HCT116 (cell line): Measurements from ENCODE around the gene DOCK2. TPM values are rescaled to one million over a fixed set of nuclear protein-coding genes. Genes with fewer than 3 reads are reported as not detected.

ENCODE experiments used
- ATAC-seq: fragments of 200-7000 bp; cut with Tn5 transposase; 2 replicates; pipeline ENCODE4 v1.9.1; 2020; ENCODE audit warnings: mild to moderate bottlenecking, moderate library complexity
- BruUV-seq: library from RNA; stranded (reverse); fragments of 400-500 nt; replicated peaks from 2 replicates; lab custom pipeline; 2021; lab: Mats Ljungman, UMichigan
- CTCF ChIA-PET: fragments of 300-600 bp; sonication (Branson Sonifier 250); formaldehyde crosslinking; loops from one replicate; lab custom pipeline; 2021; ENCODE audit warnings: antibody characterized with exemption; lab: Charles Lee
- POLR2A ChIA-PET: fragments of 300-600, 350-600 bp; sonication (Branson Sonifier 250); formaldehyde crosslinking; loops from one replicate; lab custom pipeline; 2021; ENCODE audit warnings: antibody characterized with exemption; lab: Charles Lee
- RAD21 ChIA-PET, 2 experiments: fragments of 300-600 bp; sonication (Branson Sonifier 250); formaldehyde crosslinking; loops; one replicate each; lab custom pipeline; 2023; ENCODE audit warnings: low total read pairs in 2 of 2; ENCODE audit not compliant: uncharacterized antibody in 2 of 2, unreplicated experiment in 2 of 2, low non-redundant PET in 1 of 2; lab: Charles Lee
- DNase-seq: peaks from one replicate; pipeline ENCODE4 v3.0.0-alpha.2; 2010; ENCODE audit warnings: low read depth, low spot score
- H2AFZ ChIP-seq: fragments of 200-600 bp; shearing (Covaris generic), sonication (generic); 2 replicates; pipeline ENCODE4 v1.6.1; 2017; ENCODE audit warnings: low read depth, mixed run types, mixed read lengths, antibody characterized with exemption, low read length; ENCODE audit not compliant: poor library complexity, severe bottlenecking
- H3K27ac ChIP-seq: 2 replicates; pipeline ENCODE4 v1.5.1; 2012; ENCODE audit warnings: low read depth, low read length
- H3K27me3 ChIP-seq: fragments of 200-600 bp; sonication (generic); 2 replicates; pipeline ENCODE4 v1.6.1; 2016; ENCODE audit warnings: mixed run types, low read length, mixed read lengths; ENCODE audit not compliant: insufficient read depth
- H3K36me3 ChIP-seq, 2 experiments: fragments of 200-500 bp in 1 of 2; fragments of 200-600 bp in 1 of 2; sonication (Bioruptor generic) in 1 of 2; sonication (generic) in 1 of 2; 2 replicates each; pipeline versions ENCODE4 v1.5.1 to v1.6.1; 2014 to 2016; ENCODE audit warnings: low read length in 2 of 2, inconsistent platforms in 1 of 2, mixed read lengths in 1 of 2, mixed run types in 1 of 2; ENCODE audit not compliant: insufficient read depth in 2 of 2, control insufficient read depth in 1 of 2
- H3K4me1 ChIP-seq, 2 experiments: fragments of 200-600 bp in 1 of 2; sonication (generic) in 1 of 2; 2 replicates each; pipeline versions ENCODE4 v1.5.1 to v1.6.1; 2012 to 2017; ENCODE audit warnings: low read length in 2 of 2, inconsistent platforms in 1 of 2, mild to moderate bottlenecking in 1 of 2, mixed read lengths in 1 of 2, mixed run types in 1 of 2, moderate library complexity in 1 of 2; ENCODE audit not compliant: insufficient read depth in 2 of 2, control insufficient read depth in 1 of 2
- H3K4me2 ChIP-seq: fragments of 200-600 bp; sonication (generic); 2 replicates; pipeline ENCODE4 v1.6.1; 2017; ENCODE audit warnings: mixed run types, low read length, mixed read lengths
- H3K4me3 ChIP-seq, 2 experiments: fragments of 200-600 bp in 1 of 2; sonication (generic) in 1 of 2; replicated peaks in 1 of 2; 2 replicates each; pipeline ENCODE4 v1.5.1; 2011 to 2016; ENCODE audit warnings: low read length in 2 of 2, control low read depth in 1 of 2, low read depth in 1 of 2, mild to moderate bottlenecking in 1 of 2, mixed read lengths in 1 of 2, mixed run types in 1 of 2
- H3K79me2 ChIP-seq: fragments of 200-600 bp; sonication (generic); 2 replicates; pipeline ENCODE4 v1.6.1; 2017; ENCODE audit warnings: mild to moderate bottlenecking, mixed run types, low read length, moderate library complexity, mixed read lengths; ENCODE audit not compliant: insufficient read depth
- H3K9ac ChIP-seq: fragments of 200-600 bp; sonication (generic); 2 replicates; pipeline ENCODE4 v1.6.1; 2016; ENCODE audit warnings: low read length, mixed read lengths
- H3K9me2 ChIP-seq: fragments of 200-600 bp; sonication (generic), shearing (Covaris generic); 2 replicates; pipeline ENCODE4 v1.6.1; 2017; ENCODE audit warnings: mixed run types, mild to moderate bottlenecking, moderate library complexity; ENCODE audit not compliant: insufficient read depth
- H3K9me3 ChIP-seq, 2 experiments: fragments of 200-500 bp in 1 of 2; fragments of 200-600 bp in 1 of 2; sonication (Bioruptor generic) in 1 of 2; sonication (generic) in 1 of 2; 2 replicates each; pipeline ENCODE4 v1.6.1; 2014 to 2017; ENCODE audit warnings: low read length in 2 of 2, mixed read lengths in 2 of 2, inconsistent platforms in 1 of 2, low read depth in 1 of 2, mild to moderate bottlenecking in 1 of 2, mixed run types in 1 of 2, moderate library complexity in 1 of 2; ENCODE audit not compliant: control insufficient read depth in 1 of 2, insufficient read depth in 1 of 2
- H4K20me1 ChIP-seq: fragments of 200-600 bp; sonication (generic), shearing (Covaris generic); 2 replicates; pipeline ENCODE4 v1.6.1; 2017; ENCODE audit warnings: mixed run types, mild to moderate bottlenecking, moderate library complexity; ENCODE audit not compliant: insufficient read depth
- ATF3 ChIP-seq: IDR thresholded peaks from 2 replicates; pipeline ENCODE4 v1.6.1; 2012
- CBX3 ChIP-seq: IDR thresholded peaks from 2 replicates; pipeline ENCODE4 v1.6.1; 2012; ENCODE audit warnings: low read depth
- JUND ChIP-seq: IDR thresholded peaks from 2 replicates; pipeline ENCODE4 v1.6.1; 2012
- POLR2A ChIP-seq: IDR thresholded peaks from 2 replicates; pipeline ENCODE4 v1.7.0; 2011; ENCODE audit warnings: borderline replicate concordance; ENCODE audit not compliant: insufficient read depth, insufficient read length; ENCODE audit errors: extremely low read depth
- REST ChIP-seq: IDR thresholded peaks from 2 replicates; pipeline ENCODE4 v1.6.1; 2012; ENCODE audit warnings: low read depth
- SIN3A ChIP-seq: IDR thresholded peaks from 2 replicates; pipeline ENCODE4 v1.6.1; 2012; ENCODE audit warnings: low read depth
- SP1 ChIP-seq: IDR thresholded peaks from 2 replicates; pipeline ENCODE4 v1.6.1; 2012; ENCODE audit warnings: low read depth
- SRF ChIP-seq: IDR thresholded peaks from 2 replicates; pipeline ENCODE4 v1.6.1; 2012; ENCODE audit warnings: low read depth
- ZBTB33 ChIP-seq: IDR thresholded peaks from 2 replicates; pipeline ENCODE4 v1.6.1; 2011; ENCODE audit warnings: mild to moderate bottlenecking, low read length, moderate library complexity; ENCODE audit not compliant: insufficient replicate concordance; ENCODE audit errors: extremely low read depth
- intact Hi-C: fragments of 100-400 bp; cut with micrococcal nuclease; formaldehyde crosslinking; loops from 2 replicates; pipeline ENCODE4 v1.10.0; 2022
- total RNA-seq: library from RNA; stranded (reverse); gene quantifications from one replicate; pipeline ENCODE4 v1.2.1, GENCODE V29; 2021; ENCODE audit not compliant: unreplicated experiment

Gene DOCK2
- total RNA-seq, 1 experiment from 2014 or later, result 0.89 TPM

GRCh38 chr5:170095646-170096045, 458.6 kb downstream of the DOCK2 start:
- DNase-seq, result no peak
- Histone ChIP-seq H3K27ac (no peak overlapping the region), H2AFZ (no peak overlapping the region), H3K9ac (no peak overlapping the region), H3K4me3 (no peak overlapping the region), H4K20me1 (no peaks in the 10 kb centered on the region), H3K4me2 (no peak overlapping the region), H3K9me2 (no peaks in the 10 kb centered on the region), H3K36me3 (no peaks in the 10 kb centered on the region)
- POLR2A ChIA-PET, result no interaction called here
- intact Hi-C loops, result no loop called here
- no peak for TF ChIP-seq POLR2A
- TF ChIP-seq, all 23 proteins: peak for 0
- BruUV-seq, result no TSS peak
- Histone ChIP-seq H3K79me2 (no peaks in the 10 kb centered on the region), H3K27me3 (peaks cover 54% of the 10 kb centered on the region), H3K4me1 (no peaks in the 10 kb centered on the region), H3K9me3 (no peaks in the 10 kb centered on the region)
- CTCF ChIA-PET, result interaction anchor here (1.5 kb wide), 1 partner anchor 121 kb away, joined by 4 read pairs; no protein-coding TSS in a partner anchor
- RAD21 ChIA-PET, result interaction anchor here in 1 of 2 experiments (1.3 kb wide), 1 partner anchor 121 kb away, joined by 3 read pairs; no protein-coding TSS in a partner anchor
- no peak for ATAC-seq

- Histone ChIP-seq H3K4me2 (no peak overlapping the region), H3K27ac (no peak overlapping the region), H4K20me1 (no peaks in the 10 kb centered on the region), H3K4me3 (no peak overlapping the region), H3K36me3 (no peaks in the 10 kb centered on the region), H3K4me1 (no peaks in the 10 kb centered on the region), H3K9me2 (no peaks in the 10 kb centered on the region), H3K9me3 (no peaks in the 10 kb centered on the region), H3K27me3 (peaks cover 34% of the 10 kb centered on the region), H3K9ac (no peak overlapping the region), H3K79me2 (no peaks in the 10 kb centered on the region), H2AFZ (no peak overlapping the region)
- BruUV-seq, result no TSS peak
- ChIA-PET POLR2A (no interaction called here), CTCF (interaction anchor here (1.2 kb wide), 1 partner anchor 118 kb away, joined by 6 read pairs; no protein-coding TSS in a partner anchor), RAD21 (no interaction called here)
- DNase-seq (no peak), ATAC-seq (no peak)
- intact Hi-C loops, result no loop called here
- TF ChIP-seq REST (no peak), ZBTB33 (no peak), SIN3A (no peak), SRF (no peak), SP1 (no peak), ATF3 (no peak), JUND (no peak), CBX3 (no peak)
Measured at GRCh38 chr5:170097934-170098333, 460.9 kb downstream of the DOCK2 start.
